BE2C (cell line): Measurements from ENCODE around the gene SNRPF.

ENCODE experiments used
- DNase-seq: peaks from one replicate; pipeline ENCODE4 v3.0.0-alpha.2; 2020
- H3K27me3 ChIP-seq: fragments of 250-450 bp; sonication (Bioruptor Pico); 2 replicates; pipeline ENCODE4 v1.5.1; 2020; ENCODE audit warnings: mild to moderate bottlenecking
- H3K36me3 ChIP-seq: fragments of 250-450 bp; sonication (Bioruptor Pico); 2 replicates; pipeline ENCODE4 v1.5.1; 2020; ENCODE audit warnings: mild to moderate bottlenecking
- H3K4me1 ChIP-seq: fragments of 250-450 bp; sonication (Bioruptor Pico); 2 replicates; pipeline ENCODE4 v1.5.1; 2020
- H3K4me3 ChIP-seq: 2 replicates; pipeline ENCODE4 v1.5.1; 2011; ENCODE audit warnings: low read depth, low read length
- H3K9me3 ChIP-seq: fragments of 250-450 bp; sonication (Bioruptor Pico); 2 replicates; pipeline ENCODE4 v1.5.1; 2020
- TF ChIP-seq, protein P1 (sequence below): IDR thresholded peaks from 2 replicates; pipeline ENCODE4 v1.5.1; 2012; ENCODE audit warnings: mild to moderate bottlenecking, low read depth, low read length

The SNRPF gene

GRCh38 chr12:95870897-95871296 is 12.1 kb downstream of the SNRPF start:
- DNase-seq, result no peak
- Histone ChIP-seq H3K27me3 (no peaks in the 10 kb centered on the region), H3K36me3 (peaks cover 28% of the 10 kb centered on the region), H3K4me3 (no peak overlapping the region), H3K4me1 (no peaks in the 10 kb centered on the region), H3K9me3 (no peaks in the 10 kb centered on the region)
- TF ChIP-seq, protein P1, sequence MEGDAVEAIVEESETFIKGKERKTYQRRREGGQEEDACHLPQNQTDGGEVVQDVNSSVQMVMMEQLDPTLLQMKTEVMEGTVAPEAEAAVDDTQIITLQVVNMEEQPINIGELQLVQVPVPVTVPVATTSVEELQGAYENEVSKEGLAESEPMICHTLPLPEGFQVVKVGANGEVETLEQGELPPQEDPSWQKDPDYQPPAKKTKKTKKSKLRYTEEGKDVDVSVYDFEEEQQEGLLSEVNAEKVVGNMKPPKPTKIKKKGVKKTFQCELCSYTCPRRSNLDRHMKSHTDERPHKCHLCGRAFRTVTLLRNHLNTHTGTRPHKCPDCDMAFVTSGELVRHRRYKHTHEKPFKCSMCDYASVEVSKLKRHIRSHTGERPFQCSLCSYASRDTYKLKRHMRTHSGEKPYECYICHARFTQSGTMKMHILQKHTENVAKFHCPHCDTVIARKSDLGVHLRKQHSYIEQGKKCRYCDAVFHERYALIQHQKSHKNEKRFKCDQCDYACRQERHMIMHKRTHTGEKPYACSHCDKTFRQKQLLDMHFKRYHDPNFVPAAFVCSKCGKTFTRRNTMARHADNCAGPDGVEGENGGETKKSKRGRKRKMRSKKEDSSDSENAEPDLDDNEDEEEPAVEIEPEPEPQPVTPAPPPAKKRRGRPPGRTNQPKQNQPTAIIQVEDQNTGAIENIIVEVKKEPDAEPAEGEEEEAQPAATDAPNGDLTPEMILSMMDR, result no peak

DNA sequence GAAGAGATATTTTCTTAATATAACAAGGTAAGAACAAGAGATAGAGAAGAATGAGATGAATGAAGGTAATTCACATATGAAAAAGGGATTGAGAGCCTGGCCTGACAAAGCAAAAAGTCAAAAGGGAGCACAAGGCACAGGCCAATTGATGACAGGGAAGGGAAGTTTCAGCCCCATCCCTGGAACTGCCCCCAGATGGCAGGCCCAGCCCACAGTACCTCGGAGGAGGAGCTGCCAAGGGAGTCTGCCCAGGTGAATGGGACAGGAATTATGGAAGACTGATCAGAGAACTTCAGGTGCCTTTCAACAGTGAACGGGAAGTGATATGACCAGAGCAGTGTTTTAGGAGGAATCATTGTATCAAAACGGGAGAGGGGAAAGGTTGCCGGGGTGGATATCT is 15.7 kb downstream of the SNRPF start:
- peaks cover 4% of the 10 kb centered on the region for H3K36me3 ChIP-seq
- no peaks in the 10 kb centered on the region for H3K4me1 ChIP-seq
- no peaks in the 10 kb centered on the region for H3K9me3 ChIP-seq
- H3K4me3 ChIP-seq, result no peak overlapping the region
- TF ChIP-seq, protein P1, result no peak
- no peak for DNase-seq
- H3K27me3 ChIP-seq, result no peaks in the 10 kb centered on the region

DNA sequence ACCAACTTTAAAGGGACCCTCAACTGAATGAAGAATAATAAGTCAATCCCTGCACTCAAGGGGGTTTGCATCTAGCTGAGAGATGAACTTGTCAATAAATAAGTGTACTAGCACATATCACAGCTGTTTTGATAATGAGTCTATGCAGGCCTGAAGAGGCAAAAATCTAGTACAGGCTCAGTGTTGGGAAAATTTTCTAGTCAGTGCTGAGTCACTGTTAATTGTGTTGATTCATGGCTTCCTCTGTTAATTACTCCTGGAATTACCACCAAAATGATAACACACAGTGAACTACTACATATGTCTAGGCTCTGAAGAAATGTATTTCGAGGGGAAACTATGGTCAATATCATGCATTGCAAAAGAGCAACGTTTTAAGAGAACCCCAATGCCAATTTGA is 18.9 kb downstream of the SNRPF start:
- Histone ChIP-seq H3K9me3 (no peaks in the 10 kb centered on the region), H3K36me3 (no peaks in the 10 kb centered on the region; the same call in 1 of the 2 replicates), H3K4me1 (no peaks in the 10 kb centered on the region), H3K4me3 (no peak overlapping the region), H3K27me3 (no peaks in the 10 kb centered on the region)
- TF ChIP-seq, protein P1, result no peak
- DNase-seq, result no peak

DNA sequence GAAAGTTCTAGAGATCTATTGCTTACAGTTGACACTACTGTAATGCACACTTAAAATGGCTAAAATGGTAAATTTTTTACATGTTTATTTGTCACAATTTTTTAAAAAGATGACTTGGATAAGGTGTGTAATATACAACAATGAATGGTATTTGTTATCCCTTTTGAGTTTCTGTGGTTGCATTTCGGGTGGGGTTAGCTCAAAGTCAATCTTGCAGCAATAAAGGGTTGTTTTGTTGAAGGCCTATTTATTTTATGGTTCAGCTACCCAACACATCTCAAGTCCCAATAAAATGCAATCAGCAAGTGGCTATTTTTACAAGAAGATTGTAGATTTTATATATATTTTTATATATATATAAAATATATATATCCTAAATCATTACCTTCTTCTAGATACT is 22.1 kb downstream of the SNRPF start:
- peaks cover 8% of the 10 kb centered on the region; the same call in 1 of the 2 replicates for H3K27me3 ChIP-seq
- H3K4me1 ChIP-seq, result no peaks in the 10 kb centered on the region
- DNase-seq, result no peak
- no peaks in the 10 kb centered on the region for H3K9me3 ChIP-seq
- no peaks in the 10 kb centered on the region for H3K36me3 ChIP-seq
- TF ChIP-seq, protein P1, result no peak
- no peak overlapping the region for H3K4me3 ChIP-seq

DNA sequence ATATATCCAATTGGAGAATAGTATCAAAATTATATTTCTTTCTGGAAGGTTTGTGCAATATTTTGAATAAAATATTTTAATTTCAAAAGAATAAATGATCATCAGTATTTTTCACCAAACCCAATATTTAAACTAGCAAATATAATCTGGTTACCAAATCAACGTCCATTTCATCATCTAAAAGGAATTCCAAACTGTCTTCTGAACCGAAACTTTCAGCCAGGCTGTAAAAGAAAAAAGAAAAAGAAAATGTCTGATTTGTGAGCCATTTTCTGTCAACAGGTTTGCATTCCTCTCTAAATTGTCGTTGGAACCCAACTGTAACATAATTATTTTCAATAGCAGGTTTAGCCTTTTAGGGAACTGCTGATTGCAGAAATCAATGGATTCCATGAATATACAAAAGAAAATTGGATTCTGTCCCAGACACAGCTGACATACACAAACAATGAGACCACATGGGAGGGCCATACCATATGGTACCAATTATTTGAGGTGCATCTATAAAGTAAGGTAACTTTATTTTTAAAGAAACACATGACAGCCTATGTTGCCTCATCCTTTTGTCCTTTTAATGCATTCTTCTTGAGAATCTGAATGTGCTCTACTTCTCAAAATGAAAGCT is 22.7 kb downstream of the SNRPF start:
- H3K4me1 ChIP-seq, result no peaks in the 10 kb centered on the region
- H3K4me3 ChIP-seq, result no peak overlapping the region
- no peaks in the 10 kb centered on the region for H3K9me3 ChIP-seq
- no peaks in the 10 kb centered on the region for H3K36me3 ChIP-seq
- TF ChIP-seq, protein P1, result no peak
- H3K27me3 ChIP-seq, result peaks cover 8% of the 10 kb centered on the region; the same call in 1 of the 2 replicates
- DNase-seq, result no peak

GRCh38 chr12:95882080-95882479 is 23.3 kb downstream of the SNRPF start:
- Histone ChIP-seq H3K4me3 (no peak overlapping the region), H3K27me3 (peaks cover 8% of the 10 kb centered on the region; the same call in 1 of the 2 replicates), H3K4me1 (no peaks in the 10 kb centered on the region), H3K9me3 (no peaks in the 10 kb centered on the region), H3K36me3 (no peaks in the 10 kb centered on the region)
- no peak for DNase-seq
- TF ChIP-seq, protein P1, result no peak
